ENCODE data around the gene SENP1. TPM values are rescaled to one million over a fixed set of nuclear protein-coding genes. Genes with fewer than 3 reads are reported as not detected.
"Not testable (repeated sequence)": the region's sequence is repeated elsewhere in the genome, so short reads cannot be mapped to it uniquely, and the experiment has no call there.

Gene SENP1
- total RNA-seq, 1 donor from 2014 or later = 22.1 TPM

GRCh38 chr12:48111312-48111693 is 5.4 kb upstream of the SENP1 start:
- not testable (repeated sequence) for DNase-seq

- DNase-seq = no peak
Measured at GRCh38 chr12:48110691-48111311, 4.9 kb upstream of the SENP1 start.

GRCh38 chr12:48109424-48109823 is 3.5 kb upstream of the SENP1 start:
- no peak for DNase-seq

GRCh38 chr12:48106681-48107613 is 1.1 kb upstream of the SENP1 start:
- DNase-seq = no peak

GRCh38 chr12:48105321-48105866 is 485 bp downstream of the SENP1 start:
- no peak for DNase-seq

GRCh38 chr12:48104531-48104930 is 1.3 kb downstream of the SENP1 start:
- no peak for DNase-seq

GRCh38 chr12:48092611-48093010 is 13.3 kb downstream of the SENP1 start:
- no peak for DNase-seq

- DNase-seq = no peak
Measured at GRCh38 chr12:48086327-48086726, 19.6 kb downstream of the SENP1 start.

- no peak for DNase-seq
Measured at GRCh38 chr12:48084841-48085460, 20.9 kb downstream of the SENP1 start.

GRCh38 chr12:48084066-48084465 is 21.8 kb downstream of the SENP1 start:
- peak; percentile 33 for DNase-seq

GRCh38 chr12:48080821-48081220 is 25.1 kb downstream of the SENP1 start:
- DNase-seq = no peak

GRCh38 chr12:48080285-48080684 is 25.6 kb downstream of the SENP1 start:
- DNase-seq = no peak

GRCh38 chr12:48078901-48079300 is 27.0 kb downstream of the SENP1 start:
- no peak for DNase-seq

GRCh38 chr12:48077111-48077510 is 28.8 kb downstream of the SENP1 start:
- DNase-seq = no peak

GRCh38 chr12:48075832-48076231 is 30.0 kb downstream of the SENP1 start:
- DNase-seq = no peak

- no peak for DNase-seq
Measured at GRCh38 chr12:48074266-48074665, 31.6 kb downstream of the SENP1 start.

- DNase-seq = no peak
Measured at GRCh38 chr12:48072266-48072665, 33.6 kb downstream of the SENP1 start.

- DNase-seq = no peak
Measured at GRCh38 chr12:48071808-48072207, 34.1 kb downstream of the SENP1 start.

GRCh38 chr12:48070731-48071130 is 35.1 kb downstream of the SENP1 start:
- DNase-seq = no peak

GRCh38 chr12:48070033-48070432 is 35.8 kb downstream of the SENP1 start:
- no peak for DNase-seq

- DNase-seq = no peak
Measured at GRCh38 chr12:48069241-48069640, 36.6 kb downstream of the SENP1 start.

GRCh38 chr12:48068457-48068856 is 37.4 kb downstream of the SENP1 start:
- no peak for DNase-seq
